ENCODE results near the gene C18orf54. TPM values are rescaled to one million over a fixed set of nuclear protein-coding genes. Genes with fewer than 3 reads are reported as not detected.
"Not testable (repeated sequence)": the region's sequence is repeated elsewhere in the genome, so short reads cannot be mapped to it uniquely, and the experiment has no call there.

C18orf54 gene
- 27.9 and 30.6 TPM in 2 replicates for total RNA-seq
- long read RNA-seq, full-length matches to known transcripts = 1 of 7 reads
- long read RNA-seq, partial matches to known transcripts = 1 of 7 reads
- long read RNA-seq, other reads (novel, unspliced or antisense) = 5 of 7 reads

DNA sequence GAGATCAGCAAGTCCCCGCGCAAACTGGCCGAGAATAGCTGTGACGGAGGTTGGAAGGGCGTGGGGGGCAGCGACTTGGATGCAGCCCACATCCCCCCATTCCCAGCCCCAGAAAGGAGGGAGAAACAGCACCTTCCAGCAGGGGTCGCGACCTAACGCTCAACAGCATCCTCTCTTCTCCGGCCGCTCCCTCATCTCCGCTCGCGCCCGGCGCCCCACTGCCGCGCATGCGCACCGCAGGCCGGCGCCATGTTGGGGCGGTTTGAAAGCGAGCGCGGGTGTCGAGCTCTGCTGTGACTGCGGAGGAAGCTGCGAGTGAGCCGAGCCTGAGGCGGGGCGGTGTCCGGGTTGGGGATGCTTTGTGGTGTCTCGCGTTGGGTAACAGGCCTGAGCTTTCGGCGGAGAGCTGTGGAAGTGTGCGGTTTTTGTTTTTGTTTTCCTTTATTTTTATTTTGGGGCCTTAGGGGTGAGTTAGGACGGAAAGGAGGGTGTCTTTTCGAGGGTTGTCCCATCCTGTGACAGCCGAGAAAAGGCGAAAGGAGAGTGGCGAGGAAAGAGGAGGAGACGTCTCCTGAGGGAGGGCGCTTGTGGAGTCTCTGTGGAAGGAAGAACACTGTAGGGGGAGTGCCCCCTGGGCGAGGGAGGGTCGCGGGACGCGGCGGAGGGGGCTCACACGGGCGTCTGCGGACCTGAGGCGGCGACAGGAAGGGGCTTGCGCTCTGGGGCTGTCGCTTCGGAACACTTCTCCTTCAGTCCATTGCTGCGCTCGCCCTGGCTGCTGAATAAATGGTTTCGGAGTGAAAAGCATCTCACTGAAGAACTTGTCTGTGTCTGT lies at the start of gene C18orf54, which contains the start of gene STARD6:
Gene C18orf54 (plus strand): TSS at position 247 of the 835 bp plus-strand sequence. CDS start 2,667 bp downstream, outside the sequence.
Gene STARD6 (minus strand): TSS at position 199 of the 835 bp plus-strand sequence. CDS start 3,285 bp downstream, outside the sequence.
- Mint-ChIP-seq H3K27ac (ENCODE audit: unreplicated experiment) (peak within 1 kb of the TSS; percentile 100), H3K9me3 (no peaks in the 10 kb centered on the region), H3K4me1 (peaks cover 29% of the 10 kb centered on the region), H3K27me3 (ENCODE audit: low read depth) (no peaks in the 10 kb centered on the region), H3K36me3 (ENCODE audit: low read depth) (peaks cover 14% of the 10 kb centered on the region), H3K4me3 (peak within 1 kb of the TSS; percentile 98)
- DNase-seq (ENCODE audit: low read depth, low spot score) = peak; percentile 84
- TF ChIP-seq, protein P1, sequence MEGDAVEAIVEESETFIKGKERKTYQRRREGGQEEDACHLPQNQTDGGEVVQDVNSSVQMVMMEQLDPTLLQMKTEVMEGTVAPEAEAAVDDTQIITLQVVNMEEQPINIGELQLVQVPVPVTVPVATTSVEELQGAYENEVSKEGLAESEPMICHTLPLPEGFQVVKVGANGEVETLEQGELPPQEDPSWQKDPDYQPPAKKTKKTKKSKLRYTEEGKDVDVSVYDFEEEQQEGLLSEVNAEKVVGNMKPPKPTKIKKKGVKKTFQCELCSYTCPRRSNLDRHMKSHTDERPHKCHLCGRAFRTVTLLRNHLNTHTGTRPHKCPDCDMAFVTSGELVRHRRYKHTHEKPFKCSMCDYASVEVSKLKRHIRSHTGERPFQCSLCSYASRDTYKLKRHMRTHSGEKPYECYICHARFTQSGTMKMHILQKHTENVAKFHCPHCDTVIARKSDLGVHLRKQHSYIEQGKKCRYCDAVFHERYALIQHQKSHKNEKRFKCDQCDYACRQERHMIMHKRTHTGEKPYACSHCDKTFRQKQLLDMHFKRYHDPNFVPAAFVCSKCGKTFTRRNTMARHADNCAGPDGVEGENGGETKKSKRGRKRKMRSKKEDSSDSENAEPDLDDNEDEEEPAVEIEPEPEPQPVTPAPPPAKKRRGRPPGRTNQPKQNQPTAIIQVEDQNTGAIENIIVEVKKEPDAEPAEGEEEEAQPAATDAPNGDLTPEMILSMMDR (conservative IDR thresholded peaks at IDR 0.05) = peak; percentile 47

DNA sequence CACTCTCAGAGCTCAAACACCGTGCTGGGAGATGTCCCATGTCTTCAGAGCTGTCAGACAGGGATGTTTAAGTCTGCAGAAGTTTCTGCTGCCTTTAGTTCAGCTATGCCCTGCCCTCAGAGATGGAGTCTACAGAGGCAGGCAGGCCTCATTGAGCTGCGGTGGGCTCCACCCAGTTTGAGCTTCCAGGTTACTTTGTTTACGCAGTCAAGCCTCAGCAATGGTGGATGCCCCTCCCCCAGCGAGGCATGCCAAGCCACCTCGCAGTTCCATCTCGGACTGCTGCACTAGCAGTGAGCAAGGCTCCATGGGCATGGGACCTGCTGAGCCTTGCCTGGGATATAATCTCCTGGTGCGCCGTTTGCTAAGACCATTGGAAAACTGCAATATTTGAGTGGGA lies 48.1 kb upstream of the C18orf54 start:
- DNase-seq (ENCODE audit: low read depth, low spot score); H3K27me3 Mint-ChIP-seq (ENCODE audit: low read depth); H3K36me3 Mint-ChIP-seq (ENCODE audit: low read depth); H3K27ac Mint-ChIP-seq (ENCODE audit: unreplicated experiment); H3K9me3 Mint-ChIP-seq; H3K4me3 Mint-ChIP-seq; H3K4me1 Mint-ChIP-seq: not testable (repeated sequence)

DNA sequence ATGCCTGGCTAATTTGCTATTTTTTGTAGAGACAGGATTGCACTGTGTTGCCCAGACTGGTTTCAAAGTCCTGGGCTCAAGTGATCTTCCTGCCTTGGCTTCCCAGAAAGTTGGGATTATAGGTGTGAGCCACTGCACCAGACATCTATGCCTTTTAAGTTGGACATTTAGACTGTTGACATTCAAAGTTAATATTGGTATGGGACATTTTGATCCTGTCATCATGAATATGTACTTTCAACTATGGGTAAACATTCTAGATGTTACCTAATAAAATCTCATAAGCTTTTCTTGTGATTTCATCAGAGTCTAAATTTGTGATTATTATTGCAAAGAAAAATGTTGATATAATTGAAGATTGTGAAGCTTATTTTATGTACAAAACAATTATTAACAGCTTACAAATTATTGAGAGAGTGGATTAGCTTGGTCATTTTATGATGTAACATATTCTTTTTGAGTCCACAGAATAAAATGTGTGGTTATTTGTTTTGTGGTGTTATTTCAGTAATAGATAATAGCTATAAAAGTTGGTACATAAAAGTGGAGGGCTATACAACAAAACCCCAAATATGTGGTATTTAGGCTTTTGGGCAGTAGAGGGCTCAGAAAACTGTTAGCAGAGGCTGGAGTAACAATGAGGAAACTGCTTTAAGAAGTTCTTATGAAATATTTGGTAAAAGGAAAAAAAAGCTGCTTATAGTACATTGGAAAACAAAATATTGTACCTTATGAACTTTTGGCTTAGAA lies 41.5 kb upstream of the C18orf54 start:
- no peak for DNase-seq (ENCODE audit: low read depth, low spot score)
- H3K27ac Mint-ChIP-seq (ENCODE audit: unreplicated experiment) = no peak overlapping the region
- H3K36me3 Mint-ChIP-seq (ENCODE audit: low read depth) = no peaks in the 10 kb centered on the region
- H3K27me3 Mint-ChIP-seq (ENCODE audit: low read depth) = no peaks in the 10 kb centered on the region
- TF ChIP-seq, protein P1 (conservative IDR thresholded peaks at IDR 0.05) = no peak
- no peak overlapping the region for H3K4me3 Mint-ChIP-seq
- H3K9me3 Mint-ChIP-seq = peaks cover 5% of the 10 kb centered on the region
- no peaks in the 10 kb centered on the region for H3K4me1 Mint-ChIP-seq

DNA sequence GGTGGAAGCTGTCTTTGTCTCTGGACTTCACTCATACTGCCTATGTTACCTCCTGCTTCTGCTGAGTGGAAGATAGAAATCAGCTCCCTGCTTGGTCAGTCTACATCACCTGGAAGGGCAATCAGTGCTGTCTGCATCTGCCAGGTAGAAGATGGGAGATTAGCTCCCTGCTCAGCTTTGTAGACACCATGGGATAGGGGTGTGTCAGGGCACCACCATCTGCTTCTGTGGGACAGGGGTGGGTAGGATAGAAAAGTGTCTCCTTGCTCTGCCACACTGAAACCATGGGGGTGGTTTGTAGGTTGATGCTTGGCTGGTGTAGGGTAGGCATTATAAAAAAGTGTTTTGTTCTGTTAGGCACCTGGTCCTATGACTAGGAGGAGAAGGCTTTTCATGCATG lies 34.1 kb upstream of the C18orf54 start:
- TF ChIP-seq, protein P1 (conservative IDR thresholded peaks at IDR 0.05) = no peak
- no peaks in the 10 kb centered on the region for H3K9me3 Mint-ChIP-seq
- no peak for DNase-seq (ENCODE audit: low read depth, low spot score)
- no peaks in the 10 kb centered on the region for H3K36me3 Mint-ChIP-seq (ENCODE audit: low read depth)
- H3K27ac Mint-ChIP-seq (ENCODE audit: unreplicated experiment) = no peak overlapping the region
- H3K4me1 Mint-ChIP-seq = no peaks in the 10 kb centered on the region
- H3K27me3 Mint-ChIP-seq (ENCODE audit: low read depth) = no peaks in the 10 kb centered on the region
- no peak overlapping the region for H3K4me3 Mint-ChIP-seq

DNA sequence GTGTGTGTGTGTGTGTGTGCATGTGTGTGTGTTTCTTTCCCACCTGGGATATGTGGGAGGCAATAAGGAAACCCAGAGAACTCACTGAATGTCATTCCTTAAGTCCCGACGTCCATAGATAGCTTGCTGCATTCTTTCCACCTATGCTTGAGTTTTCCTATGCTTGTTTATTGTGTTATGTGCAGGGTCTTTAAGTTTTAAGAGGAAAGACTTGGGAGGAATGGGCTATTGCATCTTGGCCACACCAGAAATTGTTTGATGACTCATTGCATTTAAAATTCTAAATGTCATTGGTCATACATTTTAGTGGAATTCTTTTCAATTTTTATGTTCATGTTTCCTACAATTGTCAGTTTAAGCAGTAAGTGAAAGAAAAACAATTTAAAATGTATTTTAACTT lies 33.7 kb upstream of the C18orf54 start:
- Mint-ChIP-seq H3K4me1 (no peaks in the 10 kb centered on the region), H3K9me3 (no peaks in the 10 kb centered on the region), H3K4me3 (no peak overlapping the region), H3K27ac (ENCODE audit: unreplicated experiment) (no peak overlapping the region), H3K27me3 (ENCODE audit: low read depth) (no peaks in the 10 kb centered on the region), H3K36me3 (ENCODE audit: low read depth) (no peaks in the 10 kb centered on the region)
- no peak for DNase-seq (ENCODE audit: low read depth, low spot score)
- TF ChIP-seq, protein P1 (conservative IDR thresholded peaks at IDR 0.05) = no peak

Measured in neural crest cell (in vitro differentiated cells).